Muscle layer of colon (tissue), 2 donors: ENCODE data around the gene MUC6.
"Not testable (repeated sequence)": the region's sequence is repeated elsewhere in the genome, so short reads cannot be mapped to it uniquely, and the experiment has no call there.

Experiments
- H3K27ac ChIP-seq: one replicate; pipeline ENCODE4 v1.7.0; 2013; ENCODE audit warnings: low read depth, mild to moderate bottlenecking, low read length, moderate library complexity
- H3K27me3 ChIP-seq, 2 donors: one replicate each; pipeline ENCODE4 v1.7.0; 2013; ENCODE audit warnings: low read length in 2 of 2, mild to moderate bottlenecking in 2 of 2; ENCODE audit not compliant: insufficient read depth in 2 of 2, control insufficient read depth in 1 of 2
- H3K36me3 ChIP-seq: one replicate; pipeline ENCODE4 v1.7.0; 2013; ENCODE audit warnings: mild to moderate bottlenecking, low read length; ENCODE audit not compliant: insufficient read depth
- H3K4me1 ChIP-seq: one replicate; pipeline ENCODE4 v1.7.0; 2013; ENCODE audit warnings: mild to moderate bottlenecking, low read length; ENCODE audit not compliant: insufficient read depth
- H3K4me3 ChIP-seq, 2 donors: one replicate each; pipeline ENCODE4 v1.7.0; 2013; ENCODE audit warnings: low read length in 2 of 2, low read depth in 1 of 2, mild to moderate bottlenecking in 1 of 2, moderate library complexity in 1 of 2
- H3K9ac ChIP-seq: one replicate; pipeline ENCODE4 v1.7.0; 2013; ENCODE audit warnings: low read length
- H3K9me3 ChIP-seq: one replicate; pipeline ENCODE4 v1.7.0; 2013; ENCODE audit warnings: mild to moderate bottlenecking, low read length
- donor health status: abdominal sarcoma.
- donor health status: Adenocarcinoma of cecum.

Gene MUC6

DNA sequence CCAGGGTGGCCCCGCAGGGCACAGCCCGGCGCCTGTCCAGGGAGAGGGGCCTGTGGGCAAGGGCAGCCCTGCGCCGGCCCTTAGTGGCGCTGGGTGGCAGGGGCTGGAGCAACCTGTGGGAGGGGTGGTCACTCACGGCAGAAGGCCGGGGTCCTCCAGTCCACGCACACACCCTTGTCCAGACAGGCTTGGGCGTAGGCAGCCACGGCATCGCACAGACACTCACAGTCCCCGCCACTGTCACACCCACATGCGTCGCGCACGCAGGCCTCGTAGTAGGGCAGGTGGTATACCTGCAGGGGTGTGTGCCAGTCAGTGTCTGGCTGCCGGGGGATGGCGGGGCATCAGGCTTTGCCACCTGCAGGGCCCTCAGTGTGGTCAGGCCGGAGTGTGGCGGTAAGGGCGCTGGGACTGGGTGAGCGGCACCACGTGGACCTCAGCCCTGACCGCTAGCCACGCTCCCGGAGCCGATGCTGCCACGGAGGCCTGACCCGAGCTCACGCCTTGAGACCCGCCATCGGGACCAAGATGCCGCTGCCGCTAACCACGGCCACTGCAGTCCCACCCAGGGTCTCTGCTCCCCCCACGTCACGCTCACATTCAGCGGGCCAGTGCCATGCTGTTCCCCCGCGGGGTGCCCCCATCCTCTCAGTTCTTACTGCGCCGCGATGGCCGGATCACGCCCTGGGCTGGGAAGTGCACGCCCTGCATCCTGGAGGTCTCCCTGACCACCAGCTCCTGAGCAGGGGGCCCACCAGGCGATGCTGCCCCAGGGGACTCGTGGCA lies 12.5 kb downstream of the MUC6 start:
- Histone ChIP-seq H3K9me3 (no peaks in the 10 kb centered on the region), H3K27ac (no peak overlapping the region), H3K9ac (no peak overlapping the region), H3K27me3 (no peaks in the 10 kb centered on the region), H3K4me3 (no peak overlapping the region), H3K4me1 (no peaks in the 10 kb centered on the region), H3K36me3 (no peaks in the 10 kb centered on the region)

GRCh38 chr11:1022908-1023810 lies 13.4 kb downstream of the MUC6 start:
- Histone ChIP-seq H3K36me3 (no peaks in the 10 kb centered on the region), H3K27ac (no peak overlapping the region), H3K9ac (no peak overlapping the region), H3K9me3 (no peaks in the 10 kb centered on the region), H3K4me1 (no peaks in the 10 kb centered on the region), H3K4me3 (no peak overlapping the region), H3K27me3 (no peaks in the 10 kb centered on the region)

DNA sequence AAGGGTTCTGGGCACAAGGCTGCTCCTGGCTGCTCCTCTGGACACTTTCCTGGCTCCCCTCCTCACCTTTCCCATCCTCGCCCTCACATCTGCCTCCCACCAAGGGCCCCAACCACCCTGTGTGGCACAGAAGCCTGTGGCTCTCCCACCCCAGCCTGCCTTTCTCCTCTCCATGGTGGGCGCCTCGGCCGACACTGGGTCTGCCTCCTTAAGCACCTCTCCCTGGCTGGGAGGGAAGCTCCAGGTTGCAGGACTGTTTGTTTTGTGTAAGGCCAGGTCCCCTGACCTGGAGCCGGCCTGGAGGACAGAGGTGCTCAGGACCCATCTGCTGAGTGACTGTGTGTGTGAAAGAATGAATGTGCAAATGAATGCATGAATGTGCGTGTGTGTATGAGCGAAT lies 14.1 kb downstream of the MUC6 start:
- Histone ChIP-seq H3K4me3 (no peak overlapping the region), H3K27me3 (no peaks in the 10 kb centered on the region), H3K9me3 (no peaks in the 10 kb centered on the region), H3K36me3 (no peaks in the 10 kb centered on the region), H3K27ac (no peak overlapping the region), H3K4me1 (no peaks in the 10 kb centered on the region), H3K9ac (no peak overlapping the region)

DNA sequence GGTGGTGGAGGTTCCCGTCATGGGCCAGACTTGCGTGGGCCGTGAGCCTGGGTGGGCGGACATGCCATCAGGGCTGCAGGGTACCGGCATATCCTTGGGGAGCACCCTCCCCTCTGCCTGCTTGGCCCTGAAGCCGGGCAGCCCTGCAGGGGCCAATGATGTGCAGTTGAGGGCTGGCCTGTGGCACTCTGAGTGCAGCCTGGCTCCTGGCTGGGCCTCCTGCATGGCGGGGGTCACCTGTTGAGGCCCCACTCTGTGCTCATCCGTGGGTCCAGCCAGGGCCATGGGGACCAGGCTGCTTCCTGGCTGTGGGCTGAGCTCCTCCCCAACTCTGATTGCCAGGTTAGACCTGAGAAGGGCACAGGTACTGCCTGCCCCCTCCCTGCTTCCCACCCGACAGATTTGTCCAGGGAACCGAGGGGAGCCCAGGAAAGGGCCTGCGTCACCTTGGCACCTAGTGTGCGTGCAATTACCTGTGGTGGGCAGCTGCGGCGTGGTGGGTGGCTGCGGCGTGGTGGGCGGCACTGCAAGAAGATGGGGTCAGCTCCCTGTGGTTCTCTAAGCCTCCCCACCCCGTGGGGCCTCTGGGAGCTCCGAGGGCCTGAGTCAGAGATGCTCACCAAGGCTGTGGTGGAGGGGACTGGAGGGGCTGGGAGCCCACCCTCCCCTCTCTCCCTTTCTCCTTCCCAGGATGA lies 16.2 kb downstream of the MUC6 start:
- no peak overlapping the region for H3K27ac ChIP-seq
- H3K4me3 ChIP-seq = no peak overlapping the region
- H3K36me3 ChIP-seq = no peaks in the 10 kb centered on the region
- H3K9ac ChIP-seq = no peak overlapping the region
- H3K27me3 ChIP-seq = no peaks in the 10 kb centered on the region
- no peaks in the 10 kb centered on the region for H3K9me3 ChIP-seq
- H3K4me1 ChIP-seq = no peaks in the 10 kb centered on the region

- Histone ChIP-seq H3K27me3 (no peaks in the 10 kb centered on the region), H3K4me3 (no peak overlapping the region), H3K36me3 (no peaks in the 10 kb centered on the region), H3K4me1 (no peaks in the 10 kb centered on the region), H3K27ac (no peak overlapping the region), H3K9me3 (no peaks in the 10 kb centered on the region), H3K9ac (no peak overlapping the region)
These were observed 17.1 kb downstream of the MUC6 start for GRCh38 chr11:1019321-1019910.

GRCh38 chr11:1018091-1018490 lies 18.4 kb downstream of the MUC6 start:
- no peak overlapping the region for H3K27ac ChIP-seq
- no peak overlapping the region for H3K4me3 ChIP-seq
- no peaks in the 10 kb centered on the region for H3K27me3 ChIP-seq
- H3K9ac ChIP-seq = no peak overlapping the region
- no peaks in the 10 kb centered on the region for H3K36me3 ChIP-seq
- no peaks in the 10 kb centered on the region for H3K4me1 ChIP-seq
- no peaks in the 10 kb centered on the region for H3K9me3 ChIP-seq

GRCh38 chr11:1017269-1018005 lies 19.1 kb downstream of the MUC6 start:
- Histone ChIP-seq H3K27me3 (no peaks in the 10 kb centered on the region), H3K36me3 (peaks cover under 1% of the 10 kb centered on the region), H3K4me3 (no peak overlapping the region), H3K27ac (no peak overlapping the region), H3K9me3 (no peaks in the 10 kb centered on the region), H3K4me1 (no peaks in the 10 kb centered on the region), H3K9ac (no peak overlapping the region)

GRCh38 chr11:1016610-1017126 lies 19.9 kb downstream of the MUC6 start:
- H3K36me3 ChIP-seq, H3K4me3 ChIP-seq, H3K27ac ChIP-seq, H3K4me1 ChIP-seq, H3K9ac ChIP-seq, H3K27me3 ChIP-seq, H3K9me3 ChIP-seq: not testable (repeated sequence)

DNA sequence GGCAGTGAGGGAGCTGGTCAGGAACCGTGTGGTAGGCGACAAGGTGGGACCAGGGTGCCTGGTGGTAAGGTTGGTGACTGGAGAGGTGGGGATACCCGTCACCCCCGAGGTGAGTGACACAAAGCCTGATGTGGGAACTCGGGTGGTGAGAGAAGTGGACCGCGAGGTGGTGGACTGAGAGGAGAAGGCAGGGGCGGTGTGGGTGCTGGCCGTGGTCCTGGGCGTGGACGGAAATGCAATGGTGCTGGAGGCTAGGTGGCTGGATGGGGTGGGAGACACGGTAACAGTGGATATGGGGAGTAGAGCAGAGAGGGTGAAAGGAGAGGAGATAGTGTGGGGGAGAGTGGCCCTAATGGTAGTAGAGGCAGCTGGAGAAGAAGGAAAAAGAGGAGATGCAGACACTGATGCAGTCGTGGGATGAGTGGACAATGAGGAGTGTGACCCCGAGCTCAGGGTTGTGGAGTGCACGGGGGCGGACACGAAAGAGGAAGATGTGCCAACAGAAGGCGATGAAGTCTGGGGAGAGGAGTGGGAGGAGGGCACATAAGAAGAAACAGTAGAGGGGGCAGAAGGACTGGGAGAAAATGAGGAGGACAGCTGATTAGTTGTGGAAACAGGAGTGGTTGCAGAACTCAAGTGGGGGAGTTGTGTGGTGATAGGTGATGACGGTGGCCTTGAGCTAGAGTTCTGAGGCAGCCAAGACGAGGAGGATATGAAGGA lies 20.5 kb downstream of the MUC6 start:
- peaks cover 14% of the 10 kb centered on the region for H3K36me3 ChIP-seq
- H3K4me3 ChIP-seq = no peak overlapping the region
- no peaks in the 10 kb centered on the region for H3K4me1 ChIP-seq
- no peaks in the 10 kb centered on the region for H3K27me3 ChIP-seq
- no peaks in the 10 kb centered on the region for H3K9me3 ChIP-seq
- no peak overlapping the region for H3K27ac ChIP-seq
- no peak overlapping the region for H3K9ac ChIP-seq

- no peak overlapping the region for H3K4me3 ChIP-seq
- H3K36me3 ChIP-seq = peaks cover 24% of the 10 kb centered on the region
- H3K27me3 ChIP-seq = no peaks in the 10 kb centered on the region
- no peaks in the 10 kb centered on the region for H3K9me3 ChIP-seq
- no peak overlapping the region for H3K9ac ChIP-seq
- no peaks in the 10 kb centered on the region for H3K4me1 ChIP-seq
- H3K27ac ChIP-seq = no peak overlapping the region
These were observed 21.5 kb downstream of the MUC6 start for GRCh38 chr11:1015064-1015463.
